B cell (primary cell): Measurements from ENCODE around the gene SS18L1. TPM values are rescaled to one million over a fixed set of nuclear protein-coding genes. Genes with fewer than 3 reads are reported as not detected.

Experiments
- ATAC-seq: fragments of 200-7000 bp; cut with Tn5 transposase; one replicate; pipeline ENCODE4 v1.10.0; 2021; ENCODE audit warnings: low read depth, mild to moderate bottlenecking, moderate number of reproducible peaks, moderate library complexity
- CTCF ChIA-PET: fragments of 350-600 bp; sonication (Branson Sonifier 250); formaldehyde crosslinking; loops from one replicate; lab custom pipeline; 2021; ENCODE audit warnings: antibody characterized with exemption, inconsistent platforms; lab: Charles Lee
- POLR2A ChIA-PET: fragments of 350-600 bp; sonication (Branson Sonifier 250); formaldehyde crosslinking; loops from one replicate; lab custom pipeline; 2021; ENCODE audit warnings: antibody characterized with exemption; lab: Charles Lee
- DNase-seq: peaks from one replicate; pipeline ENCODE4 v3.0.0; 2013
- H2AFZ ChIP-seq: 2 replicates; pipeline ENCODE4 v1.6.1; 2012; ENCODE audit warnings: mild to moderate bottlenecking, low read depth, low read length; ENCODE audit not compliant: insufficient read depth, poor library complexity, severe bottlenecking
- H3K27ac ChIP-seq, 2 donors: 1 replicate in 1 of 2; 2 replicates in 1 of 2; pipeline ENCODE4 v1.5.1; 2012 to 2013; ENCODE audit warnings: low read length in 2 of 2, mild to moderate bottlenecking in 2 of 2, moderate library complexity in 1 of 2
- H3K27me3 ChIP-seq, 4 experiments: fragments of 200-600 bp in 1 of 4; sonication (generic) in 1 of 4; replicated peaks in 1 of 4; 1 replicate in 2 of 4; 2 replicates in 2 of 4; pipeline versions ENCODE4 v1.6.1 to v1.7.0; 2013 to 2016; ENCODE audit warnings: low read length in 3 of 4, mild to moderate bottlenecking in 2 of 4, mixed read lengths in 1 of 4, moderate library complexity in 1 of 4; ENCODE audit not compliant: insufficient read depth in 4 of 4, control insufficient read depth in 3 of 4; ENCODE audit errors: control extremely low read depth in 1 of 4
- H3K36me3 ChIP-seq, 2 experiments: replicated peaks in 1 of 2; 1 replicate in 1 of 2; 2 replicates in 1 of 2; pipeline versions ENCODE4 v1.6.1 to v1.7.1; 2013; ENCODE audit warnings: low read length in 1 of 2; ENCODE audit not compliant: insufficient read depth in 2 of 2, control insufficient read depth in 1 of 2; ENCODE audit errors: control extremely low read depth in 1 of 2, extremely low read depth in 1 of 2
- H3K4me1 ChIP-seq, 2 donors: fragments of 200-600 bp in 1 of 2; sonication (generic) in 1 of 2; 1 replicate in 1 of 2; 2 replicates in 1 of 2; pipeline versions ENCODE4 v1.5.1 to v1.6.1; 2013 to 2017; ENCODE audit warnings: low read length in 2 of 2; ENCODE audit not compliant: control insufficient read depth in 2 of 2, insufficient read depth in 2 of 2
- H3K4me2 ChIP-seq: replicated peaks from 2 replicates; pipeline ENCODE3; 2012; ENCODE audit warnings: mild to moderate bottlenecking, low read depth, low read length; ENCODE audit not compliant: poor library complexity, severe bottlenecking
- H3K4me3 ChIP-seq, 5 experiments: fragments of 200-600 bp in 1 of 5; sonication (generic) in 1 of 5; 1 replicate in 3 of 5; 2 replicates in 2 of 5; pipeline versions ENCODE4 v1.5.1 to v1.7.0; 2011 to 2016; ENCODE audit warnings: low read length in 4 of 5, mild to moderate bottlenecking in 4 of 5, low read depth in 2 of 5, control low read depth in 1 of 5, moderate library complexity in 1 of 5; ENCODE audit not compliant: insufficient read depth in 1 of 5; ENCODE audit errors: control extremely low read depth in 1 of 5, extremely low read depth in 1 of 5
- H3K79me2 ChIP-seq: fragments of 200-600 bp; sonication (generic); one replicate; pipeline ENCODE4 v1.6.0; 2016; ENCODE audit warnings: low read length; ENCODE audit not compliant: control insufficient read depth, insufficient read depth
- H3K9ac ChIP-seq: fragments of 200-600 bp; sonication (generic); 2 replicates; pipeline ENCODE4 v1.6.1; 2017; ENCODE audit warnings: mild to moderate bottlenecking, low read length, moderate library complexity
- H3K9me3 ChIP-seq, 3 donors: one replicate each; pipeline versions ENCODE4 v1.6.1 to v1.7.1; 2013; ENCODE audit warnings: low read length in 2 of 3; ENCODE audit not compliant: control insufficient read depth in 2 of 3, insufficient read depth in 1 of 3; ENCODE audit errors: control extremely low read depth in 1 of 3
- H4K20me1 ChIP-seq: 2 replicates; pipeline ENCODE4 v1.6.0; 2012; ENCODE audit warnings: mild to moderate bottlenecking, low read length; ENCODE audit not compliant: insufficient read depth, control insufficient read depth, poor library complexity, severe bottlenecking
- H3K27ac Mint-ChIP-seq: one replicate; pipeline ENCODE4 v1.8.0; 2021; ENCODE audit warnings: mixed read lengths
- H3K27me3 Mint-ChIP-seq: one replicate; pipeline ENCODE4 v1.8.0; 2021; ENCODE audit warnings: mixed read lengths
- H3K4me1 Mint-ChIP-seq: one replicate; pipeline ENCODE4 v1.8.0; 2021; ENCODE audit warnings: mixed read lengths
- H3K4me3 Mint-ChIP-seq: one replicate; pipeline ENCODE4 v1.8.0; 2021; ENCODE audit warnings: mixed read lengths
- H3K9me3 Mint-ChIP-seq: one replicate; pipeline ENCODE4 v1.8.0; 2022; ENCODE audit warnings: mixed read lengths; ENCODE audit not compliant: insufficient read depth
- CTCF ChIP-seq: fragments of 200-600 bp; IDR thresholded peaks from one replicate; pipeline ENCODE4 v1.8.0; 2022; ENCODE audit warnings: antibody characterized with exemption, mild to moderate bottlenecking
- EZH2 ChIP-seq: IDR thresholded peaks from 2 replicates; pipeline ENCODE4 v1.6.1; 2012; ENCODE audit warnings: borderline replicate concordance, low read depth, mild to moderate bottlenecking, moderate library complexity, low read length; ENCODE audit not compliant: insufficient read depth, poor library complexity, severe bottlenecking
- WGBS: methylation state at CpG from one replicate; pipeline ENCODE4 v1.1.5; 2013; ENCODE audit warnings: missing lambda C conversion rate; ENCODE audit not compliant: insufficient coverage; 5-methylcytosine and 5-hydroxymethylcytosine counted together
- intact Hi-C: fragments of 100-400 bp; cut with micrococcal nuclease; formaldehyde crosslinking; loops from one replicate; pipeline ENCODE4 v1.10.0; 2022
- polyA plus RNA-seq: library from polyadenylated mRNA; depleted of rRNA; stranded (reverse); fragments of >200 nt; gene quantifications from 2 replicates; pipeline ENCODE4 v1.2.3, GENCODE V29; 2012
- total RNA-seq, 2 donors: library from RNA; stranded (reverse); fragments of 120-200 nt in 1 of 2; gene quantifications; 1 replicate in 1 of 2; 2 replicates in 1 of 2; pipeline versions ENCODE4 v1.2.3 to v1.2.4, GENCODE V29; 2013 to 2022

Gene SS18L1
- total and polyA plus RNA-seq, 2 donors (not counting 1 experiment from before 2014, with no cell fraction given) = 15.4 to 20.7 TPM

DNA sequence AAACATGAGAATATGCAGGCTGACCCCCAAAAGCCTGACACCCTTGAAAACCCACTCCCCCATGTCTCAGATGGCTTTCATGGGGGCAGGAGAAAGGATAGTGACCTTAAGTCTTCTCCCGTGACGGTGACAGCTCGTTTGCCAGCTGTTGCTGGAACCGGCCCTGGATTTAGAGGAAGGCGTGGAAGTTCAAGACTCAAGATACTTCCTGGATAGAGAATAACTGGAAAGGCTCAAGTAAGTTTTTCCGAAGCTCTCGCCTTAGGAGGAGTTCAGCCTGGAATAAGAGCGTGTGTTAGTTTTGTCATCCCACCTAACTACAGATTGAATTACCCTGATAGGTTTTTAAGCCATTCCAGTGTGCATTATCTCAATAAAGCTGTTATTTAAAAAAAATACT is 27.7 kb downstream of the SS18L1 start:
- no peak overlapping the region for H3K9ac ChIP-seq
- CTCF ChIA-PET = no interaction called here
- H3K9me3 Mint-ChIP-seq = no peaks in the 10 kb centered on the region
- DNase-seq = no peak
- POLR2A ChIA-PET = no interaction called here
- H4K20me1 ChIP-seq = no peaks in the 10 kb centered on the region
- H3K27ac Mint-ChIP-seq = no peak overlapping the region
- no peak overlapping the region for H3K4me3 ChIP-seq
- no peaks in the 10 kb centered on the region for H3K79me2 ChIP-seq
- ATAC-seq = no peak
- intact Hi-C loops = no loop called here
- no peak overlapping the region for H3K4me2 ChIP-seq
- H3K36me3 ChIP-seq = peaks cover 0 to under 1% of the 10 kb centered on the region in 2 experiments
- H3K27me3 Mint-ChIP-seq = no peaks in the 10 kb centered on the region
- H3K27ac ChIP-seq = no peak overlapping the region
- H2AFZ ChIP-seq = no peak overlapping the region
- H3K4me1 ChIP-seq = no peaks in the 10 kb centered on the region
- no peak overlapping the region for H3K4me3 Mint-ChIP-seq
- no peaks in the 10 kb centered on the region for H3K27me3 ChIP-seq
- 92% methylated on average over 5 of the region's 8 CpGs for WGBS
- TF ChIP-seq CTCF = no peak
- TF ChIP-seq EZH2 = no peak
- H3K9me3 ChIP-seq = no peaks in the 10 kb centered on the region
- H3K4me1 Mint-ChIP-seq = no peaks in the 10 kb centered on the region

- Mint-ChIP-seq H3K9me3 (no peaks in the 10 kb centered on the region), H3K4me1 (no peaks in the 10 kb centered on the region), H3K4me3 (no peak overlapping the region), H3K27me3 (no peaks in the 10 kb centered on the region), H3K27ac (no peak overlapping the region)
- 97% methylated on average over 15 of the region's 18 CpGs for WGBS
- H3K9ac ChIP-seq = no peak overlapping the region
- H3K27ac ChIP-seq = no peak overlapping the region
- no peaks in the 10 kb centered on the region for H3K4me1 ChIP-seq
- no peak for DNase-seq
- no peaks in the 10 kb centered on the region for H3K27me3 ChIP-seq
- no peak overlapping the region for H2AFZ ChIP-seq
- H3K4me2 ChIP-seq = no peak overlapping the region
- no peaks in the 10 kb centered on the region for H3K79me2 ChIP-seq
- POLR2A ChIA-PET = no interaction called here
- H3K4me3 ChIP-seq = no peak overlapping the region
- intact Hi-C loops = no loop called here
- no peaks in the 10 kb centered on the region for H3K36me3 ChIP-seq
- no peak for TF ChIP-seq EZH2
- no peak for TF ChIP-seq CTCF
- H4K20me1 ChIP-seq = no peaks in the 10 kb centered on the region
- H3K9me3 ChIP-seq = no peaks in the 10 kb centered on the region
- ATAC-seq = no peak
- CTCF ChIA-PET = no interaction called here
These were observed 29.1 kb downstream of the SS18L1 start for GRCh38 chr20:62172666-62173065.
